GM12878 (cell line): ENCODE results near the gene GPRC5C. TPM values are rescaled to one million over a fixed set of nuclear protein-coding genes. Genes with fewer than 3 reads are reported as not detected.

ENCODE experiments used
- ATAC-seq: fragments of 200-7000 bp; cut with Tn5 transposase; 3 replicates; pipeline ENCODE4 v1.9.1; 2020; ENCODE audit warnings: mild to moderate bottlenecking, moderate library complexity
- BruUV-seq: library from RNA; stranded (reverse); fragments of 400-500 nt; replicated peaks from 2 replicates; lab custom pipeline; 2021; lab: Mats Ljungman, UMichigan
- CTCF ChIA-PET: fragments of 300-600 bp; sonication (Branson Sonifier 250); formaldehyde crosslinking; extraction: SDS; loops from one replicate; lab custom pipeline; 2021; ENCODE audit warnings: inconsistent platforms; lab: Yijun Ruan, JAX
- POLR2A ChIA-PET: fragments of 350-600 bp; formaldehyde crosslinking; extraction: SDS; loops from one replicate; lab custom pipeline; 2021; ENCODE audit warnings: inconsistent platforms; lab: Charles Lee
- RAD21 ChIA-PET: fragments of 300-600 bp; sonication (Branson Sonifier 250); formaldehyde crosslinking; loops from one replicate; lab custom pipeline; 2023; ENCODE audit warnings: antibody characterized with exemption; ENCODE audit not compliant: unreplicated experiment; lab: Charles Lee
- SMC1A ChIA-PET: fragments of 300-600 bp; sonication (Branson Sonifier 250); formaldehyde crosslinking; loops from one replicate; lab custom pipeline; 2023; ENCODE audit not compliant: unreplicated experiment, uncharacterized antibody; lab: Charles Lee
- DNase-seq: peaks from one replicate; pipeline ENCODE4 v3.0.0-alpha.2; 2011; ENCODE audit warnings: low read depth, low spot score
- FAIRE-seq: peaks from 3 replicates; lab custom pipeline; 2011; peaks lifted over from hg19 to GRCh38; lab: Jason Lieb, UNC
- H2AFZ ChIP-seq: 2 replicates; pipeline ENCODE4 v1.6.0; 2011; ENCODE audit warnings: low read depth, low read length, control low read depth; ENCODE audit not compliant: control insufficient read depth
- H3K27ac ChIP-seq: 2 replicates; pipeline ENCODE4 v1.5.1; 2011; ENCODE audit warnings: control low read depth; ENCODE audit not compliant: control insufficient read depth, insufficient read depth
- H3K27me3 ChIP-seq, 2 experiments: replicated peaks in 1 of 2; 2 replicates each; pipeline versions ENCODE4 v1.6.0 to v1.6.1; 2011; ENCODE audit warnings: low read length in 1 of 2; ENCODE audit not compliant: control insufficient read depth in 2 of 2, insufficient read depth in 2 of 2
- H3K36me3 ChIP-seq, 2 experiments: 2 replicates each; pipeline ENCODE4 v1.5.1; 2011; ENCODE audit warnings: low read length in 1 of 2; ENCODE audit not compliant: control insufficient read depth in 2 of 2, insufficient read depth in 2 of 2
- H3K4me1 ChIP-seq: 2 replicates; pipeline ENCODE4 v1.6.1; 2011; ENCODE audit warnings: mild to moderate bottlenecking, low read length, moderate library complexity, mixed read lengths; ENCODE audit not compliant: control insufficient read depth, insufficient read depth
- H3K4me2 ChIP-seq: 2 replicates; pipeline ENCODE4 v1.6.0; 2011; ENCODE audit warnings: control low read depth; ENCODE audit not compliant: control insufficient read depth, insufficient read depth
- H3K4me3 ChIP-seq: fragments of 200-600 bp; sonication (generic); 2 replicates; pipeline ENCODE4 v1.5.1; 2016
- H3K79me2 ChIP-seq: 2 replicates; pipeline ENCODE4 v1.6.0; 2011; ENCODE audit warnings: low read length; ENCODE audit not compliant: control insufficient read depth, insufficient read depth
- H3K9ac ChIP-seq: 2 replicates; pipeline ENCODE4 v1.8.0; 2011; ENCODE audit warnings: low read length, control low read depth, mixed read lengths; ENCODE audit not compliant: control insufficient read depth, insufficient read depth
- H3K9me3 ChIP-seq: replicated peaks from 3 replicates; pipeline ENCODE4 v1.5.1; 2011; ENCODE audit warnings: mild to moderate bottlenecking, low read length; ENCODE audit not compliant: control insufficient read depth, insufficient read depth
- H4K20me1 ChIP-seq: 2 replicates; pipeline ENCODE4 v1.6.0; 2011; ENCODE audit not compliant: control insufficient read depth, insufficient read depth
- FOS ChIP-seq: IDR thresholded peaks from 3 replicates; pipeline ENCODE4 v1.6.1; 2011; ENCODE audit warnings: borderline replicate concordance; ENCODE audit not compliant: insufficient read length; ENCODE audit errors: extremely low read depth
- MXI1 ChIP-seq: fragments of 150-350 bp; IDR thresholded peaks from 2 replicates; pipeline ENCODE4 v1.6.1; 2011; ENCODE audit warnings: low read depth, mild to moderate bottlenecking, inconsistent platforms, low read length, improper control_type of control experiment
- TCF3 ChIP-seq: IDR thresholded peaks from 2 replicates; pipeline ENCODE4 v1.6.1; 2012; ENCODE audit warnings: low read depth, mild to moderate bottlenecking, low read length, borderline replicate concordance; ENCODE audit not compliant: insufficient read depth
- WGBS: methylation state at CpG from one replicate; pipeline ENCODE4 v1.1.6; 2016; ENCODE audit warnings: low lambda C conversion rate; ENCODE audit not compliant: insufficient replicate concordance, insufficient coverage; ENCODE audit errors: missing lambda C conversion rate; 5-methylcytosine and 5-hydroxymethylcytosine counted together
- in situ Hi-C: fragments of 300-500 bp; cut with MboI; formaldehyde crosslinking; loops from 9 replicates; pipeline ENCODE4 v1.14.3; 2018; ENCODE audit warnings: mixed read lengths
- intact Hi-C: fragments of 100-400 bp; cut with micrococcal nuclease; formaldehyde crosslinking; loops from one replicate; pipeline ENCODE4 v1.14.2; 2022; ENCODE audit not compliant: unreplicated experiment
- polyA plus RNA-seq, 11 experiments: library from polyadenylated mRNA; depleted of rRNA in 4 of 11; unstranded in 6 of 11; stranded (reverse) in 5 of 11; fragments of >200 nt; fragmentation: Nextera tagmentation in 4 of 11; fragmentation: Illumina TruSeq in 1 of 11; extraction: Ambion mirVana in 4 of 11; extraction: Trizol in 1 of 11; gene quantifications; 1 replicate in 1 of 11; 2 replicates in 10 of 11; pipeline versions ENCODE4 v1.2.1 to v1.2.3, GENCODE V29; 2011 to 2016; ENCODE audit warnings: inconsistent platforms in 2 of 11, missing spikeins in 2 of 11, low read depth in 1 of 11
- total RNA-seq, 4 experiments: library from RNA; depleted of rRNA in 3 of 4; stranded (reverse); fragments of >200 nt in 3 of 4; fragmentation: Illumina TruSeq in 1 of 4; extraction: Trizol in 1 of 4; gene quantifications; 2 replicates each; pipeline versions ENCODE4 v1.2.1 to v1.2.3, GENCODE V29; 2013 to 2021
- TF ChIP-seq, protein P1 (sequence below): fragments of 450-650 bp; IDR thresholded peaks from 2 replicates; pipeline ENCODE4 v1.6.1; 2017; ENCODE audit warnings: mild to moderate bottlenecking, low read depth, inconsistent platforms; ENCODE audit not compliant: poor library complexity, severe bottlenecking

Gene GPRC5C
- total and polyA plus RNA-seq, 10 of the 15 experiments (the other 5 are each of a cell fraction or from before 2014, with no cell fraction given): 0.04 to 1.3 (median 0.36) TPM; not detected in 2

DNA sequence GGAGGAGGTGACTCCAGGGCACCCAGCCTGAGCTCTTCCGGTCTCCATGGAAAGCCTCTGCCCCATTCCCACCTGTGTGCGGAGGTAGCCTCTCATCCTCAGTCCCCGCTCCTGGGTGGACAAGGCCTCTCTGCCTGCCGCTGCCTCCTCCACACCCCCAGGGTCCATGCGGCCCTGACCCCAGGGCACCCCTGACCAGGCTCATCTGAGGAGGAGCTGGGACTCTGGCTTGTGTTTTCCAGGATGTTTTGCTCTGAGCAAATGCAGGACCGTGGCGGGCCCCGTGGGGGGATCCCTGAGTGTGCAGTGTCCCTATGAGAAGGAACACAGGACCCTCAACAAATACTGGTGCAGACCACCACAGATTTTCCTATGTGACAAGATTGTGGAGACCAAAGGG lies 41.4 kb downstream of the GPRC5C start (continued):
- TF ChIP-seq FOS: no peak
- TF ChIP-seq, protein P1, sequence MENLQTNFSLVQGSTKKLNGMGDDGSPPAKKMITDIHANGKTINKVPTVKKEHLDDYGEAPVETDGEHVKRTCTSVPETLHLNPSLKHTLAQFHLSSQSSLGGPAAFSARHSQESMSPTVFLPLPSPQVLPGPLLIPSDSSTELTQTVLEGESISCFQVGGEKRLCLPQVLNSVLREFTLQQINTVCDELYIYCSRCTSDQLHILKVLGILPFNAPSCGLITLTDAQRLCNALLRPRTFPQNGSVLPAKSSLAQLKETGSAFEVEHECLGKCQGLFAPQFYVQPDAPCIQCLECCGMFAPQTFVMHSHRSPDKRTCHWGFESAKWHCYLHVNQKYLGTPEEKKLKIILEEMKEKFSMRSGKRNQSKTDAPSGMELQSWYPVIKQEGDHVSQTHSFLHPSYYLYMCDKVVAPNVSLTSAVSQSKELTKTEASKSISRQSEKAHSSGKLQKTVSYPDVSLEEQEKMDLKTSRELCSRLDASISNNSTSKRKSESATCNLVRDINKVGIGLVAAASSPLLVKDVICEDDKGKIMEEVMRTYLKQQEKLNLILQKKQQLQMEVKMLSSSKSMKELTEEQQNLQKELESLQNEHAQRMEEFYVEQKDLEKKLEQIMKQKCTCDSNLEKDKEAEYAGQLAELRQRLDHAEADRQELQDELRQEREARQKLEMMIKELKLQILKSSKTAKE: no peak

DNA sequence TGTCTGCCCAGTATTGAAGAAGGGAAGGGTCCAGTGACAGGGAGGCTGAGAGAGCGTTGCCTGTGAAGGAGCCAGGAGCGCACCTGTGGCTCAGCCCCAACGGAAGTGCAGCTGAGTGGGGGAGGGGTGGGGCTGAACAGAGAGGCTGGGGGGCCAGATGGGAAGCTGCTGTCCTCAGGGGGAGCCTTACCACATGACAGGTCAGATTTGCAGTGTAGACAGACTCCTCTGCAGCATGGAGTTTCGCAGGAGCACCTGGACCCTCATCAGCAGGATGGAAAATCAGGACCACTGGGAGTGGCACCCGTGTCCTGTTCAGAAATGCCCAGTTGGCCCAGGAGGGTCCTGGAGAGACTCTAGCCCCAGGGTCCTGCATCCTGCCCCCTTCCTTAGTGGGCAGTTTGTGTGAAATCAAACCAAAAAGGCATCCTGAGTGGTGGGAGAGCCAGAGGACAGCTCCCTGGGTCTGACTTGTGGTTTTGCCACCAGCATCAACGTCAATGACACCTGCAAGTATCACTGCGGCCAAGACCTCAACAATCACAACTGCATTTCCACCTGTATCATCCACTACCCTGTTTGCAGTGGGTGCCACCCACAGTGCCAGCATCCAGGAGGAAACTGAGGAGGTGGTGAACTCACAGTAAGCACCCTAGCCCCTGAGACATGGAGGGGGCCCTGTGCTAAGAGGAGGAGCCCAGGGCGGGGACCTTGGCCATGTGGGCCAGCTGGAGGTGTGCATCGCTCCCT lies 42.3 kb downstream of the GPRC5C start:
- CTCF ChIA-PET: no interaction called here
- no peak overlapping the region for H3K4me3 ChIP-seq
- ATAC-seq (no peak), DNase-seq (no peak)
- RAD21 ChIA-PET: no interaction called here
- SMC1A ChIA-PET: interaction anchor here (1.3 to 1.4 kb wide), 2 partner anchors 10 to 17 kb away, joined by 3 read pairs; no protein-coding TSS in a partner anchor
- intact Hi-C loops: no loop called here
- H2AFZ ChIP-seq: no peak overlapping the region
- TF ChIP-seq MXI1: no peak
- 0 out of 2 replicates have a peak, but pooled peaks have one; percentile 14 for TF ChIP-seq TCF3
- TF ChIP-seq, all 136 proteins: peak for 1
- WGBS: 79% methylated on average over 9 of the region's 9 CpGs
- Histone ChIP-seq H3K4me1 (peaks cover 16% of the 10 kb centered on the region), H3K27me3 (no peaks in the 10 kb centered on the region), H4K20me1 (peaks cover 6% of the 10 kb centered on the region; the same call in 1 of the 2 replicates), H3K36me3 (peaks cover 30 to 32% of the 10 kb centered on the region in 2 experiments), H3K4me2 (no peak overlapping the region), H3K9ac (no peak overlapping the region), H3K27ac (no peak overlapping the region), H3K79me2 (peaks cover 60% of the 10 kb centered on the region), H3K9me3 (peaks cover 6% of the 10 kb centered on the region; the same call in 2 of the 3 replicates)
- no TSS peak for BruUV-seq
- in situ Hi-C loops: no loop called here
- FAIRE-seq: no peak
- POLR2A ChIA-PET: no interaction called here
